ENCODE data around the gene DCAF17. TPM values are rescaled to one million over a fixed set of nuclear protein-coding genes. Genes with fewer than 3 reads are reported as not detected.
A peak's percentile ranks its signal among the peaks of the same experiment; 100 is the strongest.

DCAF17 gene
- 28.2 and 29.8 TPM in 2 replicates for total RNA-seq (2014; rRNA removed; shearing (Covaris generic))
- 16.3 and 30.0 TPM in 2 replicates for polyA plus RNA-seq (2014; cell fraction: nucleus; rRNA removed)

- peak; percentile 96 for DNase-seq (ENCODE audit: extremely low read depth, low read depth)
Observed at GRCh38 chr2:171434013-171434989, at the start of gene DCAF17. DCAF17 (plus strand) TSS chr2:171434226; CDS start chr2:171434578, 352 bp downstream.

GRCh38 chr2:171386627-171387026, 47.4 kb upstream of the DCAF17 start:
- DNase-seq (ENCODE audit: extremely low read depth, low read depth): no peak

GRCh38 chr2:171387052-171387451, 47.0 kb upstream of the DCAF17 start:
- no peak for DNase-seq (ENCODE audit: extremely low read depth, low read depth)

- no peak for DNase-seq (ENCODE audit: extremely low read depth, low read depth)
Observed at GRCh38 chr2:171389325-171389724, 44.7 kb upstream of the DCAF17 start.

GRCh38 chr2:171389780-171390179, 44.2 kb upstream of the DCAF17 start:
- no peak for DNase-seq (ENCODE audit: extremely low read depth, low read depth)

- no peak for DNase-seq (ENCODE audit: extremely low read depth, low read depth)
Observed at GRCh38 chr2:171390941-171391516, 43.0 kb upstream of the DCAF17 start.

- no peak for DNase-seq (ENCODE audit: extremely low read depth, low read depth)
Observed at GRCh38 chr2:171391532-171391931, 42.5 kb upstream of the DCAF17 start.

- DNase-seq (ENCODE audit: extremely low read depth, low read depth): no peak
Observed at GRCh38 chr2:171393487-171393886, 40.5 kb upstream of the DCAF17 start.

- DNase-seq (ENCODE audit: extremely low read depth, low read depth): no peak
Observed at GRCh38 chr2:171394164-171394740, 39.8 kb upstream of the DCAF17 start.

- DNase-seq (ENCODE audit: extremely low read depth, low read depth): no peak
Observed at GRCh38 chr2:171399292-171399691, 34.7 kb upstream of the DCAF17 start.

GRCh38 chr2:171400395-171400794, 33.6 kb upstream of the DCAF17 start:
- no peak for DNase-seq (ENCODE audit: extremely low read depth, low read depth)

- no peak for DNase-seq (ENCODE audit: extremely low read depth, low read depth)
Observed at GRCh38 chr2:171401947-171402346, 32.1 kb upstream of the DCAF17 start.

- no peak for DNase-seq (ENCODE audit: extremely low read depth, low read depth)
Observed at GRCh38 chr2:171402906-171403580, 31.0 kb upstream of the DCAF17 start.

- DNase-seq (ENCODE audit: extremely low read depth, low read depth): peak; percentile 6
Observed at GRCh38 chr2:171404261-171404660, 29.8 kb upstream of the DCAF17 start.

GRCh38 chr2:171404719-171405118, 29.3 kb upstream of the DCAF17 start:
- no peak for DNase-seq (ENCODE audit: extremely low read depth, low read depth)

GRCh38 chr2:171405546-171405945, 28.5 kb upstream of the DCAF17 start:
- no peak for DNase-seq (ENCODE audit: extremely low read depth, low read depth)

GRCh38 chr2:171406044-171406443, 28.0 kb upstream of the DCAF17 start:
- DNase-seq (ENCODE audit: extremely low read depth, low read depth): no peak

- DNase-seq (ENCODE audit: extremely low read depth, low read depth): no peak
Observed at GRCh38 chr2:171407030-171407675, 26.9 kb upstream of the DCAF17 start.

- DNase-seq (ENCODE audit: extremely low read depth, low read depth): no peak
Observed at GRCh38 chr2:171407676-171408044, 26.4 kb upstream of the DCAF17 start.

GRCh38 chr2:171409436-171409971, 24.5 kb upstream of the DCAF17 start:
- DNase-seq (ENCODE audit: extremely low read depth, low read depth): no peak

Measured in NCI-H460 (cell line).